A204.1 (cell line): Measurements from ENCODE around the gene G3BP2.

Experiments
- FAIRE-seq: peaks from 2 replicates; lab custom pipeline; 2012; peaks lifted over from hg19 to GRCh38; lab: Jason Lieb, UNC

G3BP2 gene

DNA sequence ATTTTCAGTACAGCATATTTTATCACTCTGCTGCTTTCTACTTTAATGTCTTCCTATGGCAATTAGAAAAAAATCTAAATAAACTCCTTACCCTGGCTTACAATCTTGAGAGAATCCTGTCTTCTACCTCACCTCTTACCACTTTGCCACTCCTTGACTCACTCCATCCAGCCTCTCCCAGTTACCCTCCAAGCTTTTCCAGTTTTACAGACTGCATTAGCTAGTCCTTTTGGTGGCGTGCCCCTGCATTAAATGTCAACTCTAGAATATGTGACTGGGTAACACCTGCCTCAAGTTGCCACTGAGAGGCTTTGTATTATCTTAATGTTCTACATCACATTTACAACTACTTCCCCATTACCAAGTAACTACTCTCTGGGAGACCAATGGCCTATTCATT, 35.4 kb downstream of the G3BP2 start:
- FAIRE-seq = no peak

GRCh38 chr4:75637176-75637575, 36.0 kb downstream of the G3BP2 start:
- FAIRE-seq = no peak

DNA sequence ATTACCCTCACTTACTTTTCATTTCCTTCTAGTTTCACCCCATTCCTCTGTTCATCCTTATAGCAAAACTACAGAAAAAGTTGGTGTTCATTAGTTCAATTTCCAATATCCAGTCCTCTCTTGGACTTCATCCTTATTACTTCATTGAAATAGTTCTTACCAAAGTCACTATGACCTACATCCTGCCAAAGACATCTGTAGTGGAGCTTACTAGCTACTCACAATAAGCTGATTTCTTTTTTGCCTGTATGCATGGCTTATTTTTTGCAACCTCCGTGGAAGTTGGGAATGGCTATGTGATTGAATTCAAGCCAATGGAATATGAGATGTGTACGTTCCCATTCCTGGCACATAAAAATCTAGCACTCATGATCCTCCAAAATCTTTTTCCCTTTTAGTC, 38.3 kb downstream of the G3BP2 start:
- FAIRE-seq = no peak

GRCh38 chr4:75634281-75634680, 38.9 kb downstream of the G3BP2 start:
- FAIRE-seq = no peak

GRCh38 chr4:75633846-75634245, 39.4 kb downstream of the G3BP2 start:
- FAIRE-seq = no peak

- no peak for FAIRE-seq
These were observed 42.3 kb downstream of the G3BP2 start for GRCh38 chr4:75630937-75631329.

GRCh38 chr4:75630174-75630936, 42.9 kb downstream of the G3BP2 start, which contains the start of gene CDKL2:
Gene CDKL2, minus strand, starts transcription at chr4:75630528. Its CDS starts 4,540 bp downstream, at chr4:75625988.
- no peak for FAIRE-seq

GRCh38 chr4:75629239-75629638, 44.0 kb downstream of the G3BP2 start:
- FAIRE-seq = no peak

DNA sequence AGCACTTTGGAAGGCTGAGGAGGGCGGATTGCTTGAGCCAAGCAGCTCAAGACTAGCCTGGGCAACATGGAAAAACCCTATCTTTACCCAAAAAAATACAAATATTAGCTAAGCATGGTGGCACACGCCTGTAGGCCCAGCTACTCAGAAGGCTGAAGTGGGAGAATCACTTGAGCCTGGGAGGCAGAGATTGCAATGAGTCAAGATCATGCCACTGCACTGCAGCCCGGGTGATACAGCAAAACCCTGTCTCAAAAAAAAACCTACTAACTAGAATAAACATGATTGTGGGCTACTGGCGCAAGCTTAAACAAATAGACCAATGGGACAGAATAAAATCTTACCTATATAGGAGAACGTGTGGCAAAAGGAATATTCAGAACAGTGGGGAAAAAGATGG, 50.2 kb downstream of the G3BP2 start:
- FAIRE-seq = no peak

- no peak for FAIRE-seq
These were observed 51.5 kb downstream of the G3BP2 start for GRCh38 chr4:75621715-75622114.

- FAIRE-seq = no peak
These were observed 60.9 kb downstream of the G3BP2 start for GRCh38 chr4:75612306-75612705.

DNA sequence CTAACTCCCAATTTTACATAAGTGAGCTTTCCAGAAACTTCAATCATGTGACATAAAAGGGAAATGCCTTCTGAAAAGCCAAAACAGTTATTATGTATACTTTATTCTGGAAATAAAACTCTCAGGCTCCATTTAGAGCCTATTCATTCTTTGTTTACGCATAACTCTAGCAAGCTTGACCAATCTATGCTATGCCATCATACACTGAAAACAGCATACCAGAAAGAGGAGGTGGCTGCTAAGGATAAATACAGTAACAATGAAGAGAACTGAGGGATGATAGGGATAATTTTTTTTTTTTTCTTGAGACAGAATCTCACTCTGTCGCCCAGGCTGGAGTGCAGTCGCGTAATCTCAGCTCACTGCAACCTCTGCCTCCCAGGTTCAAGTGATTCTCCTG, 67.3 kb downstream of the G3BP2 start:
- FAIRE-seq = no peak

DNA sequence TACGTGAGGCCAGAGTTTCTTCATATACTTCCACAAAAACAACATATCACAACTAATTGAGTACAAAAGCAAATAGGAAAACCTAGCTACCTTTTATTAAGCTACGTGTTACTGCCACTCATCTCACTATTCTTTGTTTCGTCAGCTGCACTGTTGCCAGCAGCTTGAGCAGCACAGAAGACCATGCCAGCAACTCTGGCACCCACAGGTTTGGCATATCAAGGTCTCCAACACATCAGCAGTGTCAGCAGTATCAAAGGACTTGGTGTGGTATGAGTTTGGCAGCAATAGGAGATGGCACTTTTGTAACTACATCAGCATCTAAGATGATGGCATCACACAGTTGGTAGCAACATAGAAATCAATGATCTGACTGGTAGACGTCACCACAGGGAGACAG, 73.6 kb downstream of the G3BP2 start:
- FAIRE-seq = no peak

DNA sequence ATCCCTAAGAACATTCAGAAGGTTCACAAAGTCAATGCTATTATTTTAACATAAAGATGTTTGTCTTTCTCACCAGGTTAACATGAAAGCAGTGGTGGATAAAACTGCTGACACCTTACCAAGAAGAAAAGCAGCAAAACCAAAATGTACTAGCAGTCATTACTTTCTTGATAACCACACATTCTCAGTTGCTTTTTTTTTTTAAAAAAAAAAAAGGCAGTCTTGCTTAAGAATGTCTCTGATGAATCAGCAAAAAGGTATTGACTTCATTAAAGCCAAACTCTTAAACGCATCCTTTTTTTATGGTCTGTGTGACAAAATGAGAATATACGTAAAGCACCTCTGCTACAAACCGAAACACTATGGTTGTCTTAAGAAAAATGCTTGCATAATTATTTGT, 74.8 kb downstream of the G3BP2 start:
- no peak for FAIRE-seq

DNA sequence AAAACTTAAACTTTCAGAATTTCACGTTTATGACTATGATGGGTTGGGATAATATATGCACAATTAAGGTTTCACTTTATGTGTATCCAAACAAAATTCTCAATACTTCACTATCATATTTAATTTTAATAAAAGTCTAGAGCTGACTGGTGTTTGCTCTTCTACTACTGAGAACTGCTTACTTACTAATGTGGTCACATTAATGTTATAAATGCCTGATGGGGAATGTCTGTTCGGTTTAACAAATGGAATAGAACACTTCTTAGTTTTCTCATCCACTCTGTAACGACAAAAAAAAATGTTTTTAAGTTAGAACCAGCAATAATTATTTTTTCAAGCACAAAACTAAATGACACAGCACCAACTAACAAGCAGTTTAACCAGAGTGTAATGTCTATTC, 77.2 kb downstream of the G3BP2 start:
- no peak for FAIRE-seq

GRCh38 chr4:75593393-75593792, 79.8 kb downstream of the G3BP2 start:
- no peak for FAIRE-seq
